Osteocyte (in vitro differentiated cells): ENCODE measurements around the gene REC114. TPM values are rescaled to one million over a fixed set of nuclear protein-coding genes. Genes with fewer than 3 reads are reported as not detected.

Experiments
- DNase-seq: peaks from one replicate; pipeline ENCODE4 v3.0.0; 2021; ENCODE audit warnings: mixed read lengths; ENCODE audit not compliant: unreplicated experiment; ENCODE audit errors: extremely low spot score
- H3K27ac Mint-ChIP-seq: one replicate; pipeline ENCODE4 v1.8.0; 2021; ENCODE audit warnings: mild to moderate bottlenecking, mixed read lengths; ENCODE audit not compliant: unreplicated experiment
- H3K27me3 Mint-ChIP-seq: one replicate; pipeline ENCODE4 v1.8.0; 2021; ENCODE audit warnings: mixed read lengths; ENCODE audit not compliant: unreplicated experiment
- H3K36me3 Mint-ChIP-seq: one replicate; pipeline ENCODE4 v1.8.0; 2021; ENCODE audit warnings: mixed read lengths; ENCODE audit not compliant: unreplicated experiment
- H3K4me1 Mint-ChIP-seq: one replicate; pipeline ENCODE4 v1.8.0; 2021; ENCODE audit warnings: mixed read lengths; ENCODE audit not compliant: unreplicated experiment
- H3K4me3 Mint-ChIP-seq: one replicate; pipeline ENCODE4 v1.8.0; 2021; ENCODE audit warnings: mild to moderate bottlenecking, moderate library complexity, mixed read lengths; ENCODE audit not compliant: unreplicated experiment
- H3K9me3 Mint-ChIP-seq: one replicate; pipeline ENCODE4 v1.8.0; 2021; ENCODE audit warnings: mixed read lengths; ENCODE audit not compliant: unreplicated experiment
- CTCF ChIP-seq: fragments of 200-600 bp; sonication (generic); IDR thresholded peaks from 2 replicates; pipeline ENCODE4 v1.5.0; 2021; ENCODE audit warnings: antibody characterized with exemption, mild to moderate bottlenecking, moderate library complexity
- total RNA-seq: library from RNA; stranded (reverse); gene quantifications from 2 replicates; pipeline ENCODE4 v1.2.1, GENCODE V29; 2021

Gene REC114
- total RNA-seq, 1 donor from 2014 or later: not detected

- Mint-ChIP-seq H3K4me1 (peaks cover 10% of the 10 kb centered on the region), H3K9me3 (no peaks in the 10 kb centered on the region), H3K27me3 (no peaks in the 10 kb centered on the region), H3K36me3 (peaks cover 38% of the 10 kb centered on the region), H3K4me3 (no peak overlapping the region), H3K27ac (no peak overlapping the region)
- TF ChIP-seq CTCF: no peak
- DNase-seq: no peak
These were observed 127.5 kb downstream of the REC114 start for GRCh38 chr15:73570355-73571032.

DNA sequence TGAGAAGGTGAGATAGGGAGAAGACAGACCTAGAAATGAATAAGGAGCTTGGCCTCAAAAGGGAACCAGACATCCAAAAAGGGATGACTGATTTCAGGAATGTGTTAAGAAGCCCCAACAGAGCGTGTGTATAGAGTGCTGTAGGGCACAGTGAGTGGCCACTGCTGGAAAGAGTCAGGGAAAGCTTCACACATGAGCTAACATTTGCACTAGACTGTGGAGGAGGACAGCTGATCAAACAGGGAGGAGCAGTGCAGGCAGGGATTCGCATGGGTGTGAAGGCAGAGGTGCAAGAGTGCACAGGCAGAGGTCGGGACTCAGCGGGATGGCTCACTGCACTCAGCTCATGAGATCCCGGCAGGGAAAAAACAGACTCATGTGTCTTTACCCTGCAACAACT, 128.4 kb downstream of the REC114 start:
- no peaks in the 10 kb centered on the region for H3K9me3 Mint-ChIP-seq
- no peaks in the 10 kb centered on the region for H3K27me3 Mint-ChIP-seq
- no peak for TF ChIP-seq CTCF
- H3K4me1 Mint-ChIP-seq: peaks cover 5% of the 10 kb centered on the region
- no peak overlapping the region for H3K4me3 Mint-ChIP-seq
- peak overlapping the region; percentile 20 for H3K27ac Mint-ChIP-seq
- H3K36me3 Mint-ChIP-seq: peaks cover 41% of the 10 kb centered on the region
- DNase-seq: no peak

GRCh38 chr15:73572296-73572695, 129.3 kb downstream of the REC114 start:
- peaks cover 5% of the 10 kb centered on the region for H3K4me1 Mint-ChIP-seq
- no peak overlapping the region for H3K27ac Mint-ChIP-seq
- H3K4me3 Mint-ChIP-seq: no peak overlapping the region
- DNase-seq: no peak
- peaks cover 45% of the 10 kb centered on the region for H3K36me3 Mint-ChIP-seq
- no peak for TF ChIP-seq CTCF
- no peaks in the 10 kb centered on the region for H3K27me3 Mint-ChIP-seq
- H3K9me3 Mint-ChIP-seq: no peaks in the 10 kb centered on the region

- TF ChIP-seq CTCF: no peak
- Mint-ChIP-seq H3K4me1 (peaks cover 5% of the 10 kb centered on the region), H3K27ac (no peak overlapping the region), H3K27me3 (no peaks in the 10 kb centered on the region), H3K36me3 (peaks cover 46% of the 10 kb centered on the region), H3K9me3 (no peaks in the 10 kb centered on the region), H3K4me3 (no peak overlapping the region)
- no peak for DNase-seq
These were observed 130.1 kb downstream of the REC114 start for GRCh38 chr15:73573037-73573436.

- H3K4me1 Mint-ChIP-seq: peaks cover 5% of the 10 kb centered on the region
- no peak overlapping the region for H3K27ac Mint-ChIP-seq
- H3K27me3 Mint-ChIP-seq: no peaks in the 10 kb centered on the region
- TF ChIP-seq CTCF: no peak
- H3K9me3 Mint-ChIP-seq: no peaks in the 10 kb centered on the region
- DNase-seq: no peak
- peaks cover 50% of the 10 kb centered on the region for H3K36me3 Mint-ChIP-seq
- H3K4me3 Mint-ChIP-seq: no peak overlapping the region
These were observed 130.6 kb downstream of the REC114 start for GRCh38 chr15:73573572-73573971.
